ENCODE results near the gene NT5DC3.

GRCh38 chr12:103742349-103742932, 98.6 kb downstream of the NT5DC3 start:
- TF ChIP-seq CTCF (conservative IDR thresholded peaks at IDR 0.05; ENCODE audit: low read length) (no peak), EZH2phosphoT487 (IDR thresholded peaks at IDR 0.05; ENCODE audit: borderline replicate concordance, low read depth, low read length) (no peak)

All from OCI-LY7 (cell line).